HG03280 (cell line): ENCODE measurements around the gene ARHGEF39.

ENCODE experiments used
- ATAC-seq: cut with Tn5 transposase; IDR thresholded peaks from one replicate; pipeline ENCODE4 v1.9.1; 2021; ENCODE audit warnings: mild to moderate bottlenecking, moderate library complexity; ENCODE audit not compliant: unreplicated experiment

ARHGEF39 gene

DNA sequence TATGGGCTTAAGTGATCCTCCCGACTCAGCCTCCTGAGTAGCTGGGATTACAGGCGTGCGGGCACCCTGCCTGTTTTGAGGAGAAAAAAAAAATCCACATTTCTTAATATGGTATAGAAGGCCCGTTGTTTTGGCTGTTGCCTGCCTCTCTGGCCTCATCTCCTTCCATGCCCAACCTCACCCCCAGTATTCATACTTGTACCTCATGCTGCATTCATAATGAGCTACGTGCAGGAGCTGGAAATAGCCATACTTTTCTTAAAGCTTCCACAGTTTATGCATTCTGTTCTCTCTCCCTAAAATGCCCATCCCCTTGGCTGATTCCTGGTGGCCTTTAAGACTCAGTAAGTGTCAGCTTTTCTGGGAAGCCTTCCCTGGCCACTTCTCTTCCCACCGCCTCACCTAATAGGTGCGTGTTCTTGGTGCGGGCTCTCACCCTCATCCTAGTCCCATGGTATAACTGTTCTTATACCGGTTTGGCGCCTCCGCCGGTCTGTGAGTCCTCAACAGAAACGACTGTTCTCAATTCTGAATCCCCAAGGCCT, 26.8 kb upstream of the ARHGEF39 start:
- no peak for ATAC-seq

DNA sequence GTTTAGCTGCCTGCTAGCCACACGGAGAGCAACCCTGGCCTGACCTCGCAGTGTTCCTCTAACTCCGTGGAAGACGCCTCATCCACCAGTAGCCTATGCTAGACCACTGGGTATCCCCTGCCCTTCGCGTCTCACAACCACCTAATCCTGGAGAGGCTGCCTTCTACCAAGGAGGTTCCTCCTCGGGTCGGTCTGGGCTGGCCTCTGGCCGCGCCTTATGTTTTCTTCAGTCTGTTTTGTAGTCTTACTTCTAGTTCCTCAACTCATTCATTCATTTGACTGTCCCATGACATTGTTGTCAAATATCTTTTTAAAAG, 26.3 kb upstream of the ARHGEF39 start:
- ATAC-seq, result no peak

DNA sequence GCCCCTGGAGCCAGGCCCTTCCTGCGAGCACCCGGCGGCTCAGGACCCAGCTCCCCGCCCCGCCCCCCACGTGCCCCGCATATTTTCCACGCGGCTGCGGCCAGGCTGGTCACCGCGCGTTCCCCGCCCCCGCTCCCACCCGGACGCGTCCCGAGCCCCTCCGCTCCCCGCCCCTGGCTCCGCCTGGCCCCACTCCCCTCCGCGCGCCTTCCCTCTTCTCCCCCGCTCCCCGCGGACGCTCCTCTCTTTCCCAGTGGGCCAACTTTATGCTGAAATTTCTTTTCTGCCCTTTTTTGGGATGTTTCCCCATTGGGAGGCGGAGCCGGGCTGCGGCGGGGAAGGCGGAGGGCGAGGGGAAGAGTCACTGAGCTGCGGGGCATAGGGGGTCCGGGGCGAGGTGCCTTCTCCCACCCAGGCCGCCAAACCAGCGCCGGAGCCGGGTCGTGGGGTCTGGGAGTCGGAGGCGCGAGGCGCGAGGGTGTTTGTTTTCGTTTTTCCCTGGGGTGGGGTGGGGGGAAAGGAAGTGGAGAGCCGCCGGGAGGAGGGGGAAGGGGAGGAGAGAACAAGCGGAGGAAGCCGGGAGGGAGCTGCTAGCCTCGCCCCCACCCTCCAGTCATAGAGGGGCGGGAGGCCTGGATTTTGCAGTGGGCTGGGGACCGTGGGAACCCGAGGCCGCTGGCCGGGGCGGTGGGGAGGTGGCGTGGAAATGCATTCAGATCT, 25.8 kb upstream of the ARHGEF39 start:
- ATAC-seq, result no peak

DNA sequence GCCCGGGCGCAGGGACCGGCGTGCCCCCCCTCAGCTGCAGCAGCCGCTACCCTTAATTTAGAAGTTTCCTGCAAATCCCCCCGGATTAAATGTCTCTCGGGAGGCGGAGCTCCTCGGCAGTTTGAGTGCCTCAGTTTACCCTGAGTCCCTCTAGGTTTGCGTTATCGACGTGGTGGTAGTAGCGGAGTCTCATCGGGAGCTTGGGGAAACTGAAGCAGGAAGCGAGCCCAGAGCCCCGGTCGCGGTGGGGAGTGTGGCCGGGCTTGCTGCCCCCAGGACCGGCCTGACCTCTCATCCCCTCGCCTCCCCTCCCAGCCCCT, 25.3 kb upstream of the ARHGEF39 start:
- no peak for ATAC-seq

DNA sequence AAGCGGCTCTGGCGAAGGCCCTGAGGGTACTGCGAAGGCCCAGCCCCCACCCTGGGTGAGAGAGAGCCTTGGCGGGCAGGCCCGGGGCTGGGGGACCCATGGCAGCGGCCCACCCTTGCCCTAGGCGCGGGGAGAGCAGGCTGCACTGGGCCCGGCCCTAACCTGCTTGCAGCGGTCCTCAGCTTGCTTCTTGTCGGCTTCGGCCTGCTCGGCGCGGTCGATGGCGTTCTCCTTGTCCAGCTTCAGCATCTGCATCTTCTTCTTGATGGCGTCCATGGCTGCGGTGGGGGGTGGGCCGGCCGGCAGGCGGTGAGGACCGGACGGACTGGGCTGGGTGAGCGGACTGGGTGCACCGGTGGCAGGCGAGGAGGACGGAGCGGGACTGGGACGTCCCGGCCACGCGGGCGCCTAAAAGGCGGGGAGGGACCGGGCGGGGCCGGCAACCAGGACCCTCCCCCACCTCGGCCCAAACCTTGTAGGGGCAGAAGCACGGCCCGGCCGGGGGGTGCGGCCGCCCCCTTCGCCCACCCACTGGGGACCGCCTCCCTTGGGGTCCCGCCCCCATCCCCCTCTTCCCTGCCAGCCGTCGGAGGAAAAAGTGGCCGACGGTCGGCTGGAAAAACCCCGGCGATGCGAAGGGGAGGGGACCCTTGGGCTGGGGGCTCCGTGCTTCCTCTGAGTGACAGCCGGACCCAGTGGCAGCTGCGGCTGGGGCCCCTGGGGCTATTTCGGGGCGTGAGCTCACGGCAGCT, 24.7 kb upstream of the ARHGEF39 start, which contains the start of gene TPM2:
Gene TPM2 (minus strand): TSS at position 384 of the 752 bp plus-strand sequence. CDS start 108 bp downstream, at position 276.
- ATAC-seq, result no peak

DNA sequence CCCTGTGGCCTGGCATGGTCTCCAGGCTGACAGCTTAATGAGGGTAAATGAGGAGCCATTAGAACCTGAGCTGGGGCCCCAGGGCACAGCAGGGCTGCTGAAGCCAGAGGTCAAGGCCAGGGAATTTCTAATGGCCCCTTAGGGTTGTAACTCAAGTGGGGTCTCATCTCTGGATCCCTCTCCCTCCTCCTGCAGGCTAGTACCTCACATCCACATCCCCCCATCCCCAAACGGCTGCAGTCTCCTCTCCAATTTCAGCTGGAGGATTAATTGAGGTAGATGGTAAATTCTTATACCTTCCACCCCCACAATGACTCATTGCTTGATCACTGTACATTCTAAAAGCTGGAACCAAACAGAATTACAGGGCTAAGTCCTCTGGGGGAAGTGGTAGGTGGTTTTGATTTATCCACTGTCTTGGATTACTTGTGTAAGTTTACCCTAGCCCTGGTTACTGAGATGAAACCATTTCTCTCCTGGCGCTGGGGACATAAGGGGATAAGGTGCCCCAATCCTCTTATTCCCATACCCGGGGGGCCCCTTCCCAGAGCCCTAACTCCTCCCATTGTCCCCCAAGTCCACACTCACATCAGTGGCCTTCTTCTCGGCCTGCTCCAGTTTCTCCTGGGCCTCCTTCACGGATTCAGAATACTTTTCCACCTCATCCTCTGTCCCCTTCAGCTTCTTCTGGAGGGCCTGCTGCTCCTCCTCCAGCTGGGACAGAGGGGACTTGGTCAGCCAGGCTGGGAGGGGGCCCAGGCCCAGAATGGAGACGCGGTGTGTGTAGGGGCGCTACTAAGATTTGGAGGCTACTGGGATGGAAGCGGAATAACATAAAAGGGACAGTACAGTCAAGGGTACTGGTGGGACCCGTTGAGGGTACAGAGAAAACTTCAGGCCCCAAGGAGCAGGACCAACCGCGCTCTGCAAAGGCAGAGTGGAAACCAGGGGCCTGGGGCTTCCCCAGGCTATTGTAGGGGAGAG, 23.9 kb upstream of the ARHGEF39 start:
- no peak for ATAC-seq

DNA sequence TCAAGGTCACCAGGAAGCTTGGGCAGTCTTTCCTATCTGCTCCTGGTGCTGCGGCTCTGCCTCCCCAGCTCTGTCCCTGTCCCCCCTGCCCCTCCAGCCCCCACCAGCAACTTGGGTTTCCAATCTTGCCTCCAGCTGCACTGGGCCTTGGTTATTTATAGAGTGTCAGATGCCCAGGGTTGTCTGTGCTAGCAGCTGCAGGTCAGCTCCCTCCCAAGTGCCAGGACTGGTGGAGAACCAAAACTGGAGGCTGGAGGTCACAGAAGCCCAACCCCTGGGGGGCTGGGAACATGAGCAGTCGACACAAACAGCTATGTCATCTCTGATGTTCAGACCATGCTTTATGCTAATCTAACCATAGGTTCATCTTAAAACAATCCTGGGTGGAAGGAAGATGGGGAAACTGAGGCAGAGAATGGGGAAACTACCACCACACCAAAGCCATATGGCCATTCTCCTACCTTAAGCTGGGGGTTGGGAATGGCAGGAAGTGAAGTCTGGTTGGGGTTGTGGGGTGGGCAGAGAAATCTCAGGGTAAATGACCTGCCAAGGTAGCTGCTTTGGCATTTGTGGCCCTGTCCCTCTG, 23.1 kb upstream of the ARHGEF39 start:
- ATAC-seq, result no peak

DNA sequence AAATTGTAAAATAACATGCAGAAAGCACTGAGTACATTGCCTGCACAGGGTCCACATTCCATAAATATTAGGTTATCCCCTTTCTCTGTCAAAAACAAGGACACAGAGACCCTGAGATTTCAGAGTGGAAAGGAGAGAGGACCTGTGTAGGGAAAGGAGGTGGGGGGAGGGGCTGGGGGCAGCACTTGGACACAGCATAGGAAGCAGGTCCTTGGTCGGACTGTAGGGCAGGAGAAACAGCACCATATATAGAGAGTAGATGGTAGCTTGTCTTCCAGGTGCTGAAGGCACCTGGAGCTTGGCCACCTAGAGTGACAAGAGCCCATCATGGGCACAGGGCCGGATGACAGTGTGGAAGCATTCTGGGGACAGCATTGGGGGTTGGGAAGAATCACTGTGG, 22.3 kb upstream of the ARHGEF39 start:
- no peak for ATAC-seq

DNA sequence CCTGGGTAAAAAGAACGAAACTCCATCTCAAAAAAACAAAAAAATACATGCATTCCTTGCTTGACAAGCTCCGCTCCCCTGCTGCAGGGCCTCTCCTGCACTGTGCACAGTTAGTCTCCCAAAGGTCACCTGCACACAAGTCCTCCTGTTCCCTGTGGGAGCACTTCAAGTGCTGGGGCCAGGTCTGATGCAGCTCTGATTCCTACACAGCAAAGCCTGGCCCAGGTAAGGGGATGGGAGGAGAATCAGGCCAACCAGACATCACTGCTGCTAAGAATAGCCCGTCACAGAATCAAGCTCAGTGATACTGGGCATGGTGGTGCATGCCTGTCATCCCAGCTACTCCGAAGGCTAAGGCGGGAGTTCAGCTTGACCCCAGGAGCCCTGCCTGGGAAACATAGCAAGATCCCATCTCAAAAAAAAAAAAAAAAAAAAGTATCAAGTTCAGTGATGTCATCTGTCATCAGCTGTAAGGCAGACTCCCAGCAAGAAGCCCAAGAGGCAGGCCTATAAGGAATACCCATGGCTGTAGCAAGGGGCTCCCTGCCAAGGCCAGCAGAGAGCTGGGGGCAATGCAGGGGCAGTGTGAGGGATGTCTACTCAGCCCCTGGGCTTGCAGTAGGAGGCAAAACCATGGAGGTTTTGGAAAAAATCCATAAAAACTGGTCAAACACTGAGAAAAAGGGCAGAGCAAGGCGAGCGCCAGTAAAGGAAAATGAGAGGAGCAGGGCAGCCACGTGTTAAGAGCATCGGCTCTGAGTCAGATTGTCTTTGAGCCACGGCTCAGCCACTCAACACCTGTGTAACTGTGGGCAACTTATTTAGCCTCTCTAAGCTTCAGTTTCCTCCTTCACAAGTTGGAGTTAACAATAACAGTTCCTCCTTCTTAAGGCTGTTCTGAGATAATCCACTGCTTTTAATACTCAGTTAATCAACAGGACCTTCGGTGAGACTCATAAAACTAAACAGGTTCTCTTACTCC, 21.5 kb upstream of the ARHGEF39 start:
- ATAC-seq, result no peak

DNA sequence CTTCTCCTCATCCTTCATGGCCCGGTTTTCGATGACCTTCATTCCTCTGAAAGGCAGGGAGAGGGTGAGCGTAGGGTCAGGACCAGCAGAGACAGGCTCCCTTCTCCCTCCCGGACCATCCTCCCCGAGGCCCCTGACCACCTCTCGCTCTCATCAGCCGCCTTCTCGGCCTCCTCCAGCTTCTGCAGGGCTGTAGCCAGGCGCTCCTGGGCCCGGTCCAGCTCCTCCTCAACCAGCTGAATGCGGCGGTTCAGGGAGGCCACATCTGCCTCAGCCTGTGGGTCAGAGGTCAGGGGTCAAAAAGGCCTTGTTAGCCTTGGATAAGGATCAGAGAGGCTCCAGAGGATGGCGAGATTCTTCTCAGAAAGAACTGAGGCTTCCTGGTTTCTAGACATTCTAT, 20.5 kb upstream of the ARHGEF39 start:
- no peak for ATAC-seq

DNA sequence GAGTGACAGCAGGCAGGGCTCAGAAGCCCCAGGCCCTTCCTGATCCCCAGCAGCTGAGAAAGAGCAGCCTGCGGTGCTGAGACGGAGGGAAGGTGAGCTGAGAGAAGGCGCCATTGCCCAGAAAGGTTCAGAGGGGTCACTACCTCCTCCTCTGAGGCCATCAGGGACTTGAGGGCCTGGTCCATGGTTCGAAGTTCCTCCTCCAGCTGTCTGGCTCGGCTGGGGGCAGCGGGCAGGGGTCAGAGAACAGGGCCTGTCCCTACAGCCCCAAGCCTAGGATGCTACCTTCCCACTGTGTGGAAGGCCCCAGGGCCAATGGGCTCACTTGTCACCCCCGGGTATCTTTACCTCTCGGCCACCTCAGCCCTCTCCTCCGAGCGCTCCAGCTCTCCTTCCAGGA, 19.9 kb upstream of the ARHGEF39 start:
- no peak for ATAC-seq

DNA sequence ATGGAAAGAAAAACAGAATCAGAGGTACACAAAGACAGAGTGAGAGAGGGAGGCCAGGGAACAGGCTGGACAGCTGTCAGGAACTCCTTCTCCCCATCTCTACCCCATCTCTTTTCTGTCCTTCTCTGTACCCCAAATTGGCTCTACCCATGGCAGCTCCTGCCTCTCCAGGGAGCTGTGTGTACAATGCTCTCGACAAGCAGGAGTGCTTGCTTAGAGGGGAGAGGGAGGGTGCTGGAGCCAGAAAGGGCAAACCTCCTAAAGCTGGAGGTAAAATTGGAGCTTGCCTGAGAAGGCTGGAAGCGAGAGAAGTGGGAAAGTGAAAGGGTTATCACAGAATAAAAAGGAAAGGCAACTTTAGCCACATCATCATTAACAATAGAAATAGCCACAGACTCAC, 18.3 kb upstream of the ARHGEF39 start:
- ATAC-seq, result no peak

DNA sequence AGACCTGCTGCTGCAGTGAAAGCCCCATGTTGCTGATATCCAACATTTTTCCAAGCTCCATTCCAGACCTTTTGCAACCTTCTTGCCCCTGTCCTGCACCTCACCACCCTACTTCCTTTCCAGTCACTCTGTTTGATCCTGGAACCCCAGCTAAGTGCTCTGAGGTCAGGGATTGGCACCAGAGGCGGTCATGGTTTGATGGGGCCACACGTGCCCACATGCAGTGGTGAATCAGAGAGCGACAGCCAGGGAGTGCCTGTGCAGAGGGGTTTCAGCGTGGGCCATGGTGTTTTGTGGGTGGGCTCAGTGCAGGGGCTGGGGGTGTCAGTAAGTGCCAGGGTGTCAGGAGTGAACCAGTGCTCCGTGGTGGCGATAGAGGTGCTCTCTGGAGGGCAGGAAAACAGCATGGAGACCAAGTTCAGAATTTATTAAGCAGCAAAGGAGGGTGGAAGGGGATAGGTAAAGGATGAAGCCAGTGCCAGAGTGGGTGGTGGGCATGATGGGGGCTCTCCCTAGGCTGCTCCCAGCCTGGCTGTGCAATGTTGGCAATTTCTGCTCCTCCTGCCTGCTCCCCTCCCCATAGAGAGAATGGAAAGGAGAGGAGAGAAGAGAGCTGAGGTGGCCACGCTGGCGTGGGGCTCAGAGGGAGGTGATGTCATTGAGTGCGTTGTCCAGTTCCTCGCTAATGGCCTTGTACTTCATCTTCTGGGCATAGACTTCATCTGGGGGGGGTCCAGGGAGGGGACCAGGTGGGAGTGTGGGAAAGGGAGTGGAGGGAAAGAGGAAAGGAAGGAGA, 17.7 kb upstream of the ARHGEF39 start:
- no peak for ATAC-seq

DNA sequence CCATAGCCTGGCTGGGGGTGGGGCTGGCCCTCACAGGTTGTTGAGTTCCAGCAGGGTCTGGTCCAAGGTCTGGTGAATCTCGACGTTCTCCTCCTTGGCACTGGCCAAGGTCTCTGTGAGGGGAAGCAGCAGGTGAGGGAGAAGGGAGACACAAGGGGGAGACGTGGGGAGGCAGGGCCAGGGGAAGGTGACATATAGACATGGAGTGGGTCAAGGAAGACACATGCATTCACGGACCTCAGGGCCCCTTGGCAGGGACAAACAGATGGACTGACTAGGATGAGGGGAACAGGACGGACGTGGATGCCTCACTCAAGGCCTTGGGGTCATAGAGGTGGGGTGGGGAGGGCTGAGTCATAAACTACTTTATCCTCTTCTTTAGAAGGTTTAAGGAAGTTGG, 17.1 kb upstream of the ARHGEF39 start:
- no peak for ATAC-seq

DNA sequence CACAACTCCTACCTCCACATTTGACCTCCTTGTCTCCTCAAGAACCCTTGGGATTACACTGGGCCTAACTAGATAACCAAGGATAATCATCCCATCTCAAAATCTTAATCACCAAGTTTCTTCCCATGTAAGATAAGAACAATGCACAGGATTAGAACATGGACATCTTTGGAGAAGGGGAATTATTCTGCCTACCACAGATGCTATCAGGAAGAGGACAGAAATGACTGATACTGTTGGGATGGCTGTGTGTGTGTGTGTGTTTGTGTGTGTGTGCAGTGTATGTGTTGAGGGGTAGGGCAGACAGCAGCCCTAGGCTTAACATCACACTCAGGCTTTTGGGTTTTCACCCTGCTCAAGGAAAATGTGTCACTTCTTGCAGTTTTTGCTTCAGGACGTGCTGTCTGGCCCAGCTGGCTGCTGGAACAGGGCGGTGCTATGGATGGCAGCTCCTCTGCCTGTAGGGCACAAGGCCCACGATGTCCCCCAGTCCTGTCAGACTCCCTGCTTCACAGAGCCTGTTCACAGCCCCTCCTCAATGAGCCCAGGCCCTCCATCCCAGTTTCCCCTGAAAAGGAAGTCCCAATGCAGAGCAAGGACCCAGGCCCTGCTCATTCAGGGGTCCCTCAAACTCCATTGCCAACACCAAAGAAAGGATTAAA, 16.5 kb upstream of the ARHGEF39 start:
- no peak for ATAC-seq

DNA sequence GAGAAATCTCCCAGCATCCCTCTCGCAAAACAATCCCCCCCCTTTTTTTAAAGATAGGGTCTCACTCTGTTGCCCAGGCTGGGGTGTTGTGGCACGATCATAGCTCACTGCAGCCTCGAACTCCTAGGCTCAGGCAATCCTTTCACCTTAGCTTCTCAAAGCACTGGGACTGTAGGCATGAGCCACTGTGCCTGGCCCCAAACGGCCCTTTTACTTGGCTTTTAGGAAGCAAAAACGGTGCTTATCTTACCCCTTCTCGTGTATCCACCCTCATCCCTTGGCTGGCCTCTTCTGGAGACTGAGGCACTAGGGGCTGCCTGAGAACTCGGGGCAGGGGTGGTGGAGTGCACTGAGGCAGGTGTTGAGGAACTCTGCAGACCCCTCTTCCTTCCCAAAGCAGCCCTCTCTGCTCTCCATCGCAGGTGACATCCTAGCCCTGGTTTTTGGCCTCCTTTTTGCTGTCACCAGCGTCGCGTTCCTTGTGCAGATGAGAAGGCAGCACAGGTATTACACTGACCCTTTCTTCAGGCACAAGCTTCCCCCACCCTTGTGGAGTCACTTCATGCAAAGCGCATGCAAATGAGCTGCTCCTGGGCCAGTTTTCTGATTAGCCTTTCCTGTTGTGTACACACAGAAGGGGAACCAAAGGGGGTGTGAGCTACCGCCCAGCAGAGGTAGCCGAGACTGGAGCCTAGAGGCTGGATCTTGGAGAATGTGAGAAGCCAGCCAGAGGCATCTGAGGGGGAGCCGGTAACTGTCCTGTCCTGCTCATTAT, 15.5 kb upstream of the ARHGEF39 start:
- peak; percentile 47 for ATAC-seq

DNA sequence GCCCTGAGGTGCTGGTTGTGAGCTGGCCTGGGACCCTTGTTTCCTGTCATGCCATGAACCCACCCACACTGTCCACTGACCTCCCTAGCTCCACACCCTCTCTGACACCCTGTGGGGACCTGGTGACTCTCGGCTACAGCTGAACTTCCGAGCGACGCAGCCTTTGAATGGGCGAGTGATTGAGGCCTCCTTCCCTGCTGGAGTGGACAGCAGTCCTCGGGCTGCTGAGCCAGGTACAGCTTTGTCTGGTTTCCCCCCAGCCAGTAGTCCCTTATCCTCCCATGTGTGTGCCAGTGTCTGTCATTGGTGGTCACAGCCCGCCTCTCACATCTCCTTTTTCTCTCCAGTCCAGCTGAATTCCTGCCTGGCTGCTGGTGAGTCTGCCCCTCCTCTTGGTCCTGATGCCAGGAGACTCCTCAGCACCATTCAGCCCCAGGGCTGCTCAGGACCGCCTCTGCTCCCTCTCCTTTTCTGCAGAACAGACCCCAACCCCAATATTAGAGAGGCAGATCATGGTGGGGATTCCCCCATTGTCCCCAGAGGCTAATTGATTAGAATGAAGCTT, 14.9 kb upstream of the ARHGEF39 start:
- no peak for ATAC-seq
